DND-41 (cell line): ENCODE data around the gene NFE2.

Experiments
- CTCF ChIP-seq: IDR thresholded peaks from 2 replicates; pipeline ENCODE4 v1.5.1; 2012; ENCODE audit warnings: borderline replicate concordance, low read length, moderate library complexity, mild to moderate bottlenecking; ENCODE audit not compliant: poor library complexity, severe bottlenecking; ENCODE audit errors: extremely low read depth
- EZH2 ChIP-seq: IDR thresholded peaks from 3 replicates; pipeline ENCODE4 v1.6.1; 2012; ENCODE audit warnings: borderline replicate concordance, low read depth, mild to moderate bottlenecking, moderate library complexity, low read length, inconsistent platforms; ENCODE audit not compliant: severe bottlenecking

DNA sequence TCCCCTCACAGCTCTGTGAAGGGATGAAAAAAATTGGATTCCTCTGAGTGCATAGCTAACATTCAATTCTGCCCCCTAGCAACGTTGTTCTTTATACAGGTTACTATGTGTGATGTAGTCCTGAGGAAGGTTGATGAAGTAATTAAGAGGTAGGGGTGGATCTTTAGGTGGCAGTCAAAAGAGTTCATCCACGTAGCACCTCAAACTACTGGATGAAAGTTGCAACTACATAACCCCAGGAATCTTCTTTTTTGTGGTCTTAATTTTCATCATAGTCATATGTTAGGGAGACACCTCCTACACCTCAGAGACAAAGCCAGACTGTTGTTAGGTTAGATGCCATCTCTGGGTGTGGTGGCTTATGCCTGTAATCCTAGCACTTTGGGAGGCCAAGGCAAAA lies 10.2 kb upstream of the NFE2 start:
- no peak for TF ChIP-seq CTCF
- TF ChIP-seq EZH2, result no peak
